Inferior parietal cortex (tissue), 1 donor: Measurements from ENCODE around the gene GRIP2.

ENCODE experiments used
- DNase-seq: peaks from one replicate; pipeline ENCODE4 v3.0.0-alpha.2; 2016; ENCODE audit errors: extremely low spot score

The GRIP2 gene

DNA sequence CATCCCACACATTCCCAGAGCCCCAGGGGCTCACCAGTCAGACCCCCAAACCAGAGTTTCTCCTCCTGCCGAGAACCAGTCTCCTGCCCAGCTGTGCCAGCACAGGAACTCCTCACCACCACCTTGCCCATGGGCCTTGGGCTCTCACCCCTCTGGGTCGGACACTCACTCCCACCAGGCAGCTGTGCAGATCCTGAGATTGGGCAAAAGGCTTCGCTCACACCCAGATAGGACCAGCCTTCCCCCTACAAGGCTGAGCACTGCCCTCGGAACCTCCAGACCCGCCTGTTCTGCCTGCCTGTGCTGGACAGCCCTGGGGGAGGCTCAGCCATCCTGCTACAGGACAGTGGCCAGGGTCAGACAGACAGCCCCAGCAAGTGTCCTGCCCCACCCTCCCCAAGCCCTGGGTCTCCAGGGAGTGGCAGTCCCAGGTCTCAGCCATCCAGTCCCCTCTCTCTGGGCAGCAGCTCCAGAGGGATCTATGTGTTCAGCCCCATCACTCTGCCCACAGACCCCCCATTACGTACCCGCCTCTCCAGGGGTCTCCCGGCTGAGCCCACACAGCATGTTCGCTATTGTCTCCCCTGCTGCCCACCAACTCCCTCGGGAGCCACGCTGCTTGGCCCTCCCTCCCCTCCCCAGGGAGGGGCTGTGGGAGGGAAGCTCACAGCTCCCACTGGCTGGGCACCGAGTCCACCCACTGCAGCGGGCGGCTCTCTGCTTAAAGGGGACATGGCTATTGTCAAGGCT lies at the start of gene GRIP2:
TSS of gene GRIP2 (minus strand) at position 601 of the 750 bp plus-strand sequence. CDS start at position 567, 34 bp downstream.
- no peak for DNase-seq

DNA sequence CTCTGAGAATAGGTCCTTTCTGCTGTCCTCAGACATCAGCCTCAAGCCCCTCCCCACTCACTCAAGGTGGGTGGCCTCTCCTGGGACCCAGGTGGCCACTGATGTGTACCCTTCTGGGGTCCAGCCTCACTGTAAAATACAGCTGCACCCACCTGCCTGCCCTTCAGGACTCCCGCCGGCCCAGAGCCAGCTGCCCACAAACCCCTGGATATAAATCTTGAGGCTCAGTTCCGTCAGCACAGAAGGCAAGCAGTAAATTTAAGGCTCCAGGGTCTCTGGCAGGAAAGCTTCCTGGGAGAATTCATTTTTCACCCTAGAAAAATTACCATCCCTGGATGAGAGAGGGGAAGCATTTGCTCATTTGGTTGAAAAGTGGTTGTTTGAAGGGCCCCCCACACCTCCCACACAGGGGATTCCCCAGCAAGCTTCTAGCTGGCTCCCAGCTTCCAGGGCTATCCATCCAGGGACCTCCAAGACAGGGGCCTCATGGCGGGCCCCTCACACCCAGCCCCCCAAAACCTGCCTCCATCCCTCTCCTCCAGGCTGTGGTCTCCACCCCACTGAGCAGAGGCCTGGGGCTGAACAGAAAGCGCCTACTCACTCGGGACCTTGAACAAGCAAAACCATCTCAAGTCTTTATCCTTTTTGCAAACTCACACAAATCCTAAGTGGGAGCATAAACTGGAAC lies 48.4 kb upstream of the GRIP2 start:
- no peak for DNase-seq

DNA sequence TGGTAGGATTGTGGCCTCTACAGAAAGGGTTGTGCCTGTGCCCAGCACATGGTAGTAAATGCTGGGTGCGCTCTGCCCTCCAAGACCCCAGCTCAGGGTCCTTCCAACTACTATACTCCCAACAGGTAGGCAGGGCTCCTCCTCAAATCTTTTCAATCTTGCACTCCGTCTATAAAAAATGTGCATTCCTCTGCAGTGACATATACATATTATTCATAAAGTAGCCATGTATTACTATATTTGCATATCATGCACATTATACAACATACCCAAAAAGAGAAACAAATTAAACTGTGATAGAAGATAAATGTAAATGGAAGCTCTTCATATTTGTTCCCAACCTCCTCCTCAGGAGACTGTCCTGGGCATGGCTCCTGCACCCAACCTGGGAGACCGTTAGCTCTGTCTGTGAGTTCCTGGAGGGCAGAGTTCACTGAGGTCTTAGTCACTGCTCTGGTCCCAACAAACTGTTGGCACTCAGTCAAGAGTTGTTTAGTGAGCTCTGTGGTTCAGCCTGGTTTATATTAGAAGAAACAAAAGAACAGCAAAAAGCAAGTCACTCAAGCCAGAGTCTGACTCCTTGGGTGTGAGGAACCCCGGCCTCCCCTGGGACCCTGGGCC lies 47.7 kb upstream of the GRIP2 start:
- DNase-seq: no peak

DNA sequence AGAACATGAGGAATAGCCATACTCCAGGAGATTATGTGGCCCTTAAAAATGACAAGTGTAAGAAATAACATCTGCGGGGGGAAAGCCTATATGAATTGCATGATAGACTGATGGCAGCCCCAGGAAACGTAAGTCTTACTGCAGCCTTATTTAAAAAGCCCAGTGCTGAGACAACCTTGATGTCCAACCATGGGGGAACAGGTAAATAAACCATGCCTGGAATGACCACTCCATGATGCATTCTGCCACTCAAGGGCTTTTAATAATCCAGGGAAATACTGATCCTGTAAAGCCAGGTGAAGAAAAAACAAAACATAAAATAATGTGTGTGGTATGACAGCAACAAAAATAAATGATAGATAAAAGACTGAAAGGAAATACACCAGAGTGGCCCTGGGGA lies 46.5 kb upstream of the GRIP2 start:
- DNase-seq: no peak

DNA sequence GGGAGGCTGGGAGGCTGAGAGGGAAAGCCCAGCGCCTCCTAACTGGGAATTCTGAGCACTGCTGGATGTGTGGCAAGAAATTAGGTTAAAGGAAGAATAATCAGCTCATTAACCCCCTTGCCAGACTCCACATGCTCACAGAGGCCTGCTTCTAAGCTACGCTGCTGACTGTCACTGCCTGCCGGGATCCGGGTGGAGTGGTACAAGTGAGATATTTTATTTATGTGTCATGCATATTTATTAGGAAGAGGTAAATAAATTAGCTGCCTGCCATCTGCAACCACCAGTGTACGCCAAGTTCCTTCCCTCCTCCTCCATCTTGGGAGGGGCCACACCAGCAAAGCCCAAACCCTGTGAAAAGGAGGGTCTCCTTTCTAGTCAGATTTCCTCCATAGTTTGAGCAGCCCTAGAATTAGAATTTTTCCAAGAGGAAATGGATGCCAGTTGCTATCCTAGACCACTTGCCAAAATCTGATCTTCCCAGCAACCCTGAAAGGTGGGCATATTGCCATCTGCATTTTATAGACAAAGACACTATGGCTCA lies 43.5 kb upstream of the GRIP2 start:
- no peak for DNase-seq

DNA sequence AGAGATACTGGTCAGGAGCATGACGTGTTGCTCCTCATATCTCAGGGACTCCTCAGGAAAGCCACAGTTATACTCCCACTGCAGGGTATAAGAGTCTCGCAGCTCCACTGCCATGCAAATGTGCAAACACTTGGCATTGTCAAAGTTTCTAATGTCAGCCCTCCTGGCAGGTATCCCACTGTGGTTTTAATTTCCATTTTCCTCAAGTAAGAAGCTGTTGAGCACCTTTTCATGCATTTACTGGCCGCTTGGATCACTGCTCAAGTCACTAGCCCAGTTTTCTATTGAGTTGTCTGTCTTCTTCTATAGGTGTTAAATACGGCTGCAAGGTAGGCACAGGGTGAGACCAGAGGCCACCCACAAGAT lies 41.9 kb upstream of the GRIP2 start:
- DNase-seq: no peak

DNA sequence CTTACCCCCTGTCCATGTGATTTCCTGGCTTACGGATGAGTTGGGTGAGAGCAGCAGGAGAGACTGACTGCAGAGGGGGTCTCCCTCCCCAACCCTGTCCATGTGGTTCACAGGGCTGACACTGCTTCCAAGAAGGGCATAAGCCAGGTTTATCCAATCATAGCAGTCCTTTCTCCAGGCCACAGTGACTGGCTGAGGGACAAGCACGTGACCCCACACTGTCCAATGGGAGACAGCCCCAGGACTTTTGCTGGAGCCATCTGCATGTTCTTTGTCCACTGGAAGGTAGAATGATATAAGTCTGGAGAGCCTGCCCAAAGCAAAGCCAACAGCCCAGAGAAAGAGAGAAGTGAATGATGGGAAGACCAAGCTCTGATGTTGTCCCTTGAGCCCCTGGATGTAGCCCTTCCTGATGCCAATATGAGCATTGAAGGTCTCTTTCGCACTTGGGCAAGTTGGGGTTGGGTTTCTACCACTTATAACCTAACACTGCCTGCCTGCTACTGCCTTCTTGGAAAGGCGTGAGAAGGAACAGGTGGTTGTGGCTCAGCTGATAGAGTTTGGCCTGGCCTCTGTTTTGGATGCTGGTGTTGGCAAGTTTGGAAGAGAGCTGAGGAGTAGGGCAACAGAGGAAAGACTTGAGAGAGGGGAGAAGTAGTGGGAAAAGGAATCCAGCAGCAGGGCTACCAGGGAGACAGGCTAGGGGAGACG lies 41.3 kb upstream of the GRIP2 start:
- no peak for DNase-seq

DNA sequence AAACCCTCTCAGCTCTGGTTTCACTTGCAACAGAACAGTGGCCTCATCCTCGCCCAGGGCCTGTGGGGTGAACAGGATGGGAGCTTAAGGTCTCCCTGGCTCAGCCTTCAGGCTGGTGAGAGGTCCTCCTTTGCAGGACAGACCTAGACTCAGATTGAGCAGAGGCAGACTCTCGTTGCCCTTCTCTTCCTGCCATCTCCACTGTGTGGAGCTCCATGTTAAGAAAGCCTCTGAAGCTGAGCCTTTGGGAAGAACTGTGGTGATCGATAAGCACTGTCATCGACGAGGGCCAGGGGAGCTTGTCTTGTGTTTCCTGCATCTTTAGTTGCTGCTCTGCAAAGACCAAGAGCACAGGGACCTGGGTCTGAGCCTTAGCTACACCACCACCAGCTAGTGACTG lies 37.8 kb upstream of the GRIP2 start:
- DNase-seq: no peak

DNA sequence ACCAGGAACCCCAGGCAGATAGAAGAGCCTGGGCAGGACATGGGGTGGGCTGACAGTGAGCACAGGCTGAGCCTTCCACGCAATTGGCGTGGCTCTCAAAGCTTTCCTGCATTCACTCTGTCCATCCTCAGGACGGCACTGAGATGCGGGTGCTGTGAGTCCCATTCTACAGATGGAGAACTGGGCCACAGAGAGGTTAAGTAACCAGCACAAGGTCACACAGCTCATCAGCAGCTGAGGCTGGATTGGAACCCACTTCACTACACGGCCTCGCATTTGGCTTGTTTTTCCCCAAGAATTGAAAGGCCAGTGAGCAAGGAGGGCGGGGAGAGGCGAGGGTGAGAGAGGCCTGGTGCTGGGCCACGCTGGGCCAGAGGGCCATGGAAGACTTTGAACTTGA lies 36.0 kb upstream of the GRIP2 start:
- no peak for DNase-seq

DNA sequence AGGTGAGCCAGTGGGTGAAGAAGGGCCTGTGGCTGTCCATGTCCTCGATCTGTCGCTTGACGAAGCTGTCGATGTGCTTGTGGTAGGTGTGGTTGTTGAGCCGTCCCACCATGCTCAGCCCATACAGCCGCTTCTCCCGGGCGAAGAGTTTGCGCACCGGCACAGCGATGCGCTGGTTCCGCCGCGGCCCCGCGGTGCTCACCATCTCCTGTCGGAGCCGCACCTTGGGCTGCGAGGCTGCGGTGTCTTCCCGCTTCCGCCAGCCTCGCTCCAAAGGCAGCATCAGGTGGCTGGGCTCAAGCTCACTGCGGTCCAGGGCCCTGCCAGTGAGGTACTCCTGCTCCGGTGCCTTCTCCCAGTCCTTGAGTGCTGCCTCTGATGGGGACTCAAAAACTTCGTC lies 34.0 kb upstream of the GRIP2 start:
- DNase-seq: no peak

DNA sequence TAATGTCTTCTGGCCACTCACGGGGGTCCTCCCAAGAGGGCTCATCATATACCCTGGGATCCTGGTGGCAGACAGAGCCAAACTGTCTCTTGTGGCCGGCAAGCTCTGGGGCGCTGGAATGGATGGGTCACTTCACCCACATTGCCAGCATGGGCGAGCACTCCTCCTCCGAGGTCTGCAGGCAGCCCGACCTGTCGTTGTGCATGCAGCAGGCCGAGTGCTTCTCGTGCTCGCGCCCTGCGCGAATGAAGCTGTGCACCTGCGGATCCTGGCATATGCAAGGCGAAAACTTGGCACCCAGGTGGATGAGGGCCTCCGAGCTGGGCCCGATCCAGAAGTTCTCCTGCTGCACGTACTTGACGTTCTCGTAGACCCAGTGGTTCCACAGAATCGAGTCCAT lies 33.6 kb upstream of the GRIP2 start:
- no peak for DNase-seq

DNA sequence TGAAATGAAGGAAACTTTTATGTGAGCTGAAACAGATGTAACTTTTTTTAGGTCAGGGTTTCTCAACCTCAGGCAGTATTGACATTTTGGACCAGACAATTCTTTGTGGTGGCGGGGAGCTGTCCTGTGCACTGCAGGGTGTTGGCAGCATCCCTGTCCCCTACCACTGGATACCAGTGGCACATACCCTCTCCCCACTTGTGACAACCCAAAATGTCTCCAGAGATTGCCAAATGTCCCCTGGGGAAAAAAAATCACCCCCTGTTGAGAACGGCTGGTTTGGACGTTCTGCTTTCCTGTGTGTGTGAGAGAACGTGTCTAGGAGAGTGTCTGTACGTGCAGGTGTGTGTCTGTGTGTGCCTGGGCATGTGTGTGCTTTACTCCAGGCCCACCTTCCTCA lies 30.7 kb upstream of the GRIP2 start:
- DNase-seq: no peak

DNA sequence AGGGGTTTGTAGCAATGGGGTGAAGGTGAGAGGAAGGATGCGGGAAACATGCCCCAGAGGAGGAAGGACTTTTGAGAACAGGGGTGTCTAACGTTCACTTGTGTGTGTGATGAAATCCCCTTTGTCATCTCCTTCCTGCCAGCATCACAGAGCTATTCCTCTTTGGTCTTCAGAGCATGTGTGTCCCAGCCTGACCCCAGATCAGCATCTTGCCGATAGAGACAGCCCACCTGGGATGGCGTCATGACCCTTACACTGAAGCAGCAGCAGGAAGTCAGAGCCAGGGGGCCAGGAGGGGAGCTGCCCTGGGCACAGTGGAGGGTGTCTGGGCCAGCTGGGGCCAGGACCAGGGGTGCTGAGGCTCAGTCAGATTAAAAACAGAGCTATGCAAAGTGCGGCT lies 29.9 kb upstream of the GRIP2 start:
- no peak for DNase-seq

DNA sequence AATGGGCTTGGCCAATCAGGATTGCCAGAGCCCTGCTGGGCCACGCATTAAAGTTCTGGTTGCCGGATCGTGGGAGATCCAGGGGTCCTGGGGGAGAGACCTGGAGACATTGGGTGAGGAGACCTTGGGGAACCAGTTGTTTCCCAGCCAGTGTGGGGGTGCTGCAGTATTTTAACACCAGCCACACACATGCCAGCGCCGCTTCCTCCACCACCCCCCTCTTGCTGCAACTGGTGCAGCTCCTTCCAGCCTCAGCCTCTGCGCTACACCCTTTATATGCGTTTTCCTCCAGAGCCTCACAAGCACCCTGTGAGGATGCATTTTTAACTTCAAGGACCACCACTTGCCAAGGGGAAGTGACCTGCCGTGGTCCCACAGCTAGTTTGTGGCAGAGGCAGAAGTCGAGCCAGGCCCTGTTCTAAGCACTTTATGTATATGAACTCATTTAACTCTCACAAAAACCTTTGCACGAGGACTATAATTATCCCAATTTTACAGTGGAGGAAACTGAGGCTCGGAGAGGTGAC lies 29.4 kb upstream of the GRIP2 start:
- DNase-seq: no peak

DNA sequence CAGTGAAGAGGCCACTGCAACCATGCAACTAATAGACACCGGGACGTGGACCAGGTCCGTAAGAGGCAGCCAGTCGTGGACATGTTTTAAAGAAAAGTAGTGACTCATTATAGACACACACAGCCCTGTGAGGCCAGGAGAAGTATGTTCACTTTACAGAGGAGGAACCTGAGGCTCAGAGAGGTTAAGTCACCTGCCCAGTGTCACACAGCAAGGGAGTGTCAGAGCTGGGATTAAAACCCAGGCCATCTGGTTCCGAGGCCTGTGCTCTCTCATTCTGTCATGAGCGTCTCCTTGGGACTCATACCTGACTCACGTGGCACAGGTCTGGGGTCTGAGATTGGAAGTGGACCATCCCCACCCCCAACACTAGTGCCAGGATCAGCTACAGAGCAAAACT lies 28.1 kb upstream of the GRIP2 start:
- no peak for DNase-seq

DNA sequence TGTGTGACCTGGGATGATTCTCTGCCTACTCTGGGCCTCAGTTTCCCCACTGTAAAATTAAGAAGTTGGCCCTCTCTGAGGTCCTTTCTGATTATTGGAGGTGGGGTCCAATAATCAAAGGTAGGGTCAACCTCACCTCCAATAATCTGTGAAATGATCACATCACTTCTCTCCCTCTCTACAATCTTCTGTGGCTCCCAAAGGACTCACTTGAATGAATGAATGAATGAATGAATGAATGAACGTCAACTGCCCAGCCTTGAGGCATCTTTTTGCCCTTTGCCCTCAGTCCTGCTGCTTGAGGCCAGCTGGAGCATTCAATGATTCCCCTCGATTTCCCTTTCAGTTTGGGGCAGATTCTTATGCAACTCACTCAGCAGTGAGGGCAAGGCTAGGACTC lies 26.7 kb upstream of the GRIP2 start:
- DNase-seq: no peak

DNA sequence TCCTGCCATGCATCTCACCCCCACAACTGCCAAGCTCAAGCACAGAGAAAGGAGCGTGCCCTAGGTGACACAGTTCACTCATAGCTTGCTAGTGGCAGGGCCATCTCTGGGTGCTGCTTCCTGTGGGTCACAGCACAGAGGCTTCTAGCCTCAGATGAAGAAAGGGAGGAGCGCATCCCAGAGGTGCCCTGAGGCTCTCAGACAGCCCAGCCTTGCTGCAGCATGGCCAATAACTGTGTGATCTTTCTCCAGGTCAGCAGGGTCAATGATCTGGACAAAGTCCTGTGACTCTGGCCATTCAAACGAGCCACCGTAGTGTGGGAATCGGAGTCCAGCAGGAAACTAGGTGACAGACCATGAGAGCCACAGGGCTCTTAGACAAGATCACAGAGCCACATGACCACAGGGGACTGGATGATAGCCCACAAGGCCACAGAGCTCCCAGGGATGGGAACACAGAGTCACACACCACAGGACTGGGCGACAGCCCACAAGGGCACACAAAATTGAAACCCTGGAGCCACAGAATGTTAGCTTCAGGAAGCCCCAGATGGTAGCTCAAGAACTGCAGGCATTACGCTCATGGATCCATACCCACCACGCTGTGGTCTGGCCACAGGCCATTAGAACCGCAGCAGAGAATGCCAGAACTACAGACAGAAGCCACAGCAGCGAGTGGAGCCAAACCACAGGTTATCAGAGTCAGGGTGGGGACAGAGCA lies 25.9 kb upstream of the GRIP2 start:
- no peak for DNase-seq

DNA sequence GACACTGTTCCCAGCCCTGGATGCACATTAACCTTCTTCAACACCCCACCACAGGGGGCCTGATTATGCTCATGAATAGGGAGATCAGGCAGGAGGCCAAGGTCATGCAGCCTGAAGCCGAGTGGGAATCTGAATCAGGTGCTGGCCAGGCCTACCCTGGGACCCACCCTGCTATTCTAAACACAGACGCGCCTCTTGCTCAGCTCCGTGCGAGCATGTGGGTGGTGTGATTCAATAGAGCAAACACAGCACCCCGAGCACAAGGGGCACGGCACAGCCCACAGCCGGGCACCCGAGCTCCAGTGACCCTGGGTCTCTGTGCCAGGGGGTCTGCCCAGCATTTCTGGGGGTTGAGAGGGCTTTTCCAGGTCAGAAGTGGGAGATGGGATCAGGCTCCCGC lies 24.6 kb upstream of the GRIP2 start:
- no peak for DNase-seq

DNA sequence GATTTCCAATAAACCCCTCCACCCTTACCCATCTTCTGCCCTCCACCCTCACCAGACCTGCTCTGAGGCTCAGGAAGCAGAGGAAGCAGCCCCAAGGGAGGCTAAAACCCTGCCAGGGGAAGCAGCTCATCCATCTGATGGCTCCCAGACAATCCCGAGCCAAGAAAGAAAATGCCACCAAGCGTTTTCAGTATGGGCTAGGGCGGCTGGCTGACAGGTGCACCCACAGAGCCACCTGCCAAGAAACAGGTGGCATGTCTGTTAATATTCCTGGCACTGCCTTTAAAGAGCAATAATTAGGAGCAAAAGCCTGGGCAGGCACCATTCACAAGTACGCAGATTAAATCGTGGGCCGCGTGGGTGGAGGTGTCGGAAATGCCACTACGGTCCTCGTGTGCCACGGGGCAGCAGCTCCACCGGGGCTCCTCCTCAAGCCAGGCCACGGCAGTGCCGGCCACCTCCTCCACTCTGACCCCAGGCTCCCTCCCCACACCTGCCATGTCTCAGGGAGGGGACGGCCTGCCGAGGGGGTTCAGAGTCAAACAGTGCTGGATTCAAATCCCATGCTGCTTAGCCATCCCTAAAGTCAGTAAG lies 23.9 kb upstream of the GRIP2 start:
- no peak for DNase-seq

DNA sequence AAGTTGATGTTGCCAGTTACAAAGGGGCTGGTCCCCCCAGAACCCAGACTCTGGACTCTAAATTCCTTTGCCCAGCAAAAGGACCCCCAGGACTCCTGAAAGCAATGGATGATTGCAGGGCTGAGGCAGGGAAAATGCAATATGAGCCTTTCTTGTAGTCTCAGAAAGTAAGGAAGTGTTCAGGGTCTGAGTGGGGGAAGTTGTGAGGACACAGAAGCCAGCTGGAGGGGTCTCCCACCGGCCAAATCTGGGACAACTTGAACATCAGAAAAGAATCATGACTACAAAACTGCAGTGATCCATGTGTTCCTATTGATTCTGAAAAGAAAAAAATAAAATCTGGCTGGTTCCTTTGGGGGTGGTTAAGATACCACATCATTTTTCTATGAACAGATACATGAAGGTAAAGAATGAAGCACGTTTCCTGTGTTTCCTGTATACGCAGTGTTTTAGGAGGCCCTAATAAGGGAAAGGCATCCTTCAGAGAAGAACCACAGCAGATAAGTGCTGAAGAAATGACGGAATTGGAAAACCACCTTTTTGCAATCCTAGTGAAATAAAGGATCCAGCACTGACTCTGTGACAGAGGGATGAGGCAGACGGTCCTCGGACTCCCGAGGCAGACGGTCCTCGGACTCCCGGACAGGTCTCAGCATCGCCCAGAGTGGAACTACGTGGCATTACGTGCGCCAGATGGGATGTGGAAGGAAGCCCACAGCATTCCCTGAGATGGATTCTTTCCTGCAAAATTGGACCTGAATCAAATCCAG lies 22.2 kb upstream of the GRIP2 start:
- DNase-seq: no peak
